Mucosa of stomach (tissue), 1 donor: ENCODE results near the gene ST3GAL4.
A peak's percentile ranks its signal among the peaks of the same experiment; 100 is the strongest.

Experiments
- H3K27me3 ChIP-seq: one replicate; pipeline ENCODE4 v1.7.0; 2013; ENCODE audit warnings: mild to moderate bottlenecking, low read length; ENCODE audit not compliant: control insufficient read depth, insufficient read depth
- H3K36me3 ChIP-seq: one replicate; pipeline ENCODE4 v1.7.0; 2013; ENCODE audit warnings: low read length; ENCODE audit not compliant: control insufficient read depth, insufficient read depth
- H3K4me1 ChIP-seq: one replicate; pipeline ENCODE4 v1.7.0; 2013; ENCODE audit warnings: mild to moderate bottlenecking, low read length; ENCODE audit not compliant: control insufficient read depth, insufficient read depth
- H3K4me3 ChIP-seq: one replicate; pipeline ENCODE4 v1.7.0; 2013; ENCODE audit warnings: low read length
- H3K9ac ChIP-seq: one replicate; pipeline ENCODE4 v1.7.0; 2013; ENCODE audit warnings: mild to moderate bottlenecking, low read length, moderate library complexity
- H3K9me3 ChIP-seq: one replicate; pipeline ENCODE4 v1.7.0; 2013; ENCODE audit warnings: mild to moderate bottlenecking, low read length, moderate library complexity; ENCODE audit not compliant: control insufficient read depth
- donor health status: Pancreatic carcinoma.

ST3GAL4 gene

DNA sequence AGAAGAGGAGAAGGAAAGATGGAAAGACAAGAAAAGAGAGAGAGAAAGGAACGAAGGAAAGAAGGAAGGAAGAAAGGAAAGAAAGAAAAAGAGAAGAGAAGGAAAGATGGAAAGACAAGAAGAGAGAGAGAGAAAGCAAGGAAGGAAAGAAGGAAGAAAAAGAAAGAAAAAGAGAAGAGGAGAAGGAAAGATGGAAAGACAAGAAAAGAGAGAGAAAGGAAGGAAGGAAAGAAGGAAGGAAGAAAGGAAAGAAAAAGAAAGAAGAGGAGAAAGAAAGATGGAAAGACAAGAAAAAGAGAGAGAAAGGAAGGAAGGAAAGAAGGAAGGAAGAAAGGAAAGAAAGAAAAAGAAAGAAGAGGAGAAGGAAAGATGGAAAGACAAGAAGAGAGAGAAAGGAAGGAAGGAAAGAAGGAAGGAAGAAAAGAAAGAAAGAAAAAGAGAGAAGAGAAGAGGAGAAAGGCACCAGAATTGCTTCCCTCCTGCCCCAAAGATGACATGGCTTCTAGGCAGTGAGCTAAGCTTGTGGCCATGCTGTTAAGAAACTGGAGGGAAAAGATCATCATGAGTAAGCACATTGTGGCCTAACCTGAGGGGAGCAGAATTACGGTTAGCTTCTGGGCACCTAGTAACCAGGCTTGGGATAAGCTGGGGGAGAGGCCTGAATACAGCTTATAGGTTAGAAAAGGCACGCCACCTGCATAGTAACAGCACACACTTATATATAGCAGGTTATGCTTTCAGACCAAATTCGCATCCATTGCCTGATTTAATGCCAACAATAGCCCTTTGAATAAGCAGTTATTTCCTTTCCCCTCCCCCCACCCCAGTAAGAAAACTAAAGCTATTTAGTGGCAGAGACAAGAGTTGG lies 2.3 kb upstream of the ST3GAL4 start:
- Histone ChIP-seq H3K4me1 (peaks cover 3% of the 10 kb centered on the region), H3K36me3 (no peaks in the 10 kb centered on the region), H3K9me3 (no peaks in the 10 kb centered on the region), H3K4me3 (no peak overlapping the region), H3K27me3 (no peaks in the 10 kb centered on the region), H3K9ac (no peak overlapping the region)

DNA sequence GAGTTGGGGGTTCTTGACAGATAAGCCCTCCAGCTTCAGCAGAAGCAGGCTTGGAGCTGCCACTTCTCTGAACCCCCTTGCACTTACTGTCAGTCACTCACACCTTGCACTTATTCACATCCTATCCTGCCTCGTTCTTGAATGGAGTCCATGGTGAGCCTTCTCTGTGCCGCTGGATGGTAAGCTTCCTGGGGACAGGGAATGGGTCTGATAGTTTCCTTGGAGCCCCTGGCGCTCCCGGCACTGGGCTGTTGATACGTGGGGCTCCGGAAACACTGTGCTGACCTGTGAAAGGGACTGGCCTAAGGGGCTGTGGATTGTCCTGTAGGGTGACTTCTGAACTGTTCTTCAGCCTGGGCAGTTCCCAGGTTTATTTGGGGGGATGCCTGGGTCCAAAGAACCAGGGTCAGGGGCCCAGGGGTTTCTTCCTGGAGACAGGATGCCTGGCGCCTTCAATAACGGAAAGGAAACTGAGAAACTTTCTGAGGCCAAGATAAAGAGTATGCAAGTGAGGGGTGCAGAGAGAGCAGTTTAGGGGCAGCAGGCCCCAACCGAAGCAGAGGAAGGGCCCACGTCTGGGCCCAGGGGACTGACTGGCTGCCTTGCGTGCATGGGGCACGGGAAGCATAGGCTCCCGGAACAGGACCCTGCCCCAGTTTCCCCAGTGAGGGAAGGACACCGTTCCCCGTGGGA lies 709 bp upstream of the ST3GAL4 start:
- peak overlapping the region; percentile 51 for H3K9ac ChIP-seq
- H3K4me3 ChIP-seq: no peak overlapping the region
- H3K4me1 ChIP-seq: peaks cover 10% of the 10 kb centered on the region
- H3K36me3 ChIP-seq: no peaks in the 10 kb centered on the region
- H3K9me3 ChIP-seq: no peaks in the 10 kb centered on the region
- H3K27me3 ChIP-seq: no peaks in the 10 kb centered on the region

DNA sequence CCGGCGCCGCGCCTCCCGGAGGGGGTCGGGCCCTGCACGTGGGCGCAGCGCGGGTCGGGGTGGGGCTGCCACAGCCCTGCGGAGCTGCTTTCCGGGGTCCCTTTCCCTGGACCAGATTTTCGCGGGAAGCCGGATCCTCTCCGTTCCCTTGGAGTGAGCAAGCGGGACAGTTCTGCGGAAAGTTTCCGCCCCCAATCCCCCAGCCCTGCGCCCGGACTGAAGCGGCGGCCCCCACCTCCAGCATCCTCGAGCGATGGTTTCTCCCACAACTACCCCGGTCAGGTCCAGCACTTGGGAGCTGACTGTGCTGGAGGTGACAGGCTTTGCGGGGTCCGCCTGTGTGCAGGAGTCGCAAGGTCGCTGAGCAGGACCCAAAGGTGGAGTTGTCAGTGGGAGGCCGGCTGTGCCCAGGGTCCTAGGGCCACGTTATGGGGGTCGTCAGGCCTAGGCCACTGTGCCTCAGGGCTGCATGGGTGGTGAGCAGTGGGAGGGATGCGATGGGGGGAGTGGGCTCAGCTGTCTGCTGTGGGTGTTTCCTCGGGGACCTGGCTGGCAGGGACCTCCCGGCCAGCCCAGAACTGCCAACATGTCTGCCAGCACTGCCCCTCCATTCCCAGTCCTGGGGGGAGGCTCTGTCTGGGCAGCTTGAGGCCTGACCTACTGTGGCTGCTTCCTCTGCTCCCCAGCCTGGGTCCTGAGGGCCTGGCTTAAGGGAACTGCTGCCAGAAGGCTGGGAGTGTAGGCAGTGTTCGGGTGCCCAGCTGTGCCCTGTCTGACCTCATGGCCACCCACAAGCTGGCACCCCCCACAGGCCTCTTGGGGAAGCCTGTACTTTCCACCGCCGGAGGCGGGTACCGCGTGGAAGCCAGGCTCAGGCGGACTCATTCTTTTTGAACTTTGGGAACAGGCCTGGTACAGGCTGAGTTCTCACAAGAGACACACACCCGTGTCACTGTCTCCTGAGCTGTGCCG lies 726 bp downstream of the ST3GAL4 start:
- no peaks in the 10 kb centered on the region for H3K27me3 ChIP-seq
- no peaks in the 10 kb centered on the region for H3K36me3 ChIP-seq
- no peak overlapping the region for H3K4me3 ChIP-seq
- no peaks in the 10 kb centered on the region for H3K9me3 ChIP-seq
- peaks cover 10% of the 10 kb centered on the region for H3K4me1 ChIP-seq
- peak overlapping the region; percentile 45 for H3K9ac ChIP-seq

DNA sequence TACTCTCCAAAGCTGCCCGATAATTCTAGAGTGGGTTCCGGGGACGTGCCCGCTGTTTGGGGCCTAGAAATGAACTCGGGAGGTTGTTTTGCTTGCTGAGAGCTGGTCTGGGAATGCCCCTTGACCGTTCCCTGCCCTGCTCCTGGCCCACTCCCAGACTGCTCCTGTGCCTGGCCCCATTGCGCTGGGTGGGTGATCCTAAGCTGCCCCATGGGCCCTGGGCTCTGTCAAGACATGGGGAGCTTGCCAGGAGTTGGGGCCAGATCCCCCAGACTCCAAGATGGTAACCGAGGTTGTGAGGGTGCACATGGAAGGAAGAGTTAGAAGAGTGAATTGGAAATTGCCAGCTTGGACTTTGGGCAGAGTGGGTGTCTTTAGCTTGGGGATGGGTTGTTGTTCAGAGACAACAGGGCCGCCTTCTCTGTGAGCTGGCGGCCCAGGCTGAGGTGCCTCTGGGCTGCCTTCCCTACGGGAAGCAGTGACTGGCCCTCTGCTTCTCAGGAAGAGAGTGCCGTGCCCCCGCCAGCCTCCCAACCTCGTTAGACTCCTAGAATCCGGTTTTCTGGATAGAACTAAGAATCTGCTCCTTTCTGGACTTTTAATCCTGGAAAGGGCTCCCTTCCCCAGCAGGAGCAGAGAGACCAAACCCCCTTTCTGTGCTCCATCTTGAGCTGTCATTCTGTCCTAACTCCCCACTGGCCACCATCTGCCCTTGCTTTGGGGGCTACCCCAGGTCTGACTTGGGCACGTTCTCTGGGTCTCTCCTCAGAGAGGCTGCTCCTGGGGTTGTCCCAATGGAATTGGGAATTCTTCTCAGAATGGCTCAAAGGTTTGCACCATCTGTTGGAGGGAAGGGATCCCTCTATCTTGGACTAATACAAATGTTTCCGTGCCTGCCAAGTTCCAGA lies 1.8 kb downstream of the ST3GAL4 start:
- Histone ChIP-seq H3K36me3 (no peaks in the 10 kb centered on the region), H3K4me3 (no peak overlapping the region), H3K9me3 (no peaks in the 10 kb centered on the region), H3K9ac (no peak overlapping the region), H3K27me3 (no peaks in the 10 kb centered on the region), H3K4me1 (peaks cover 7% of the 10 kb centered on the region)

DNA sequence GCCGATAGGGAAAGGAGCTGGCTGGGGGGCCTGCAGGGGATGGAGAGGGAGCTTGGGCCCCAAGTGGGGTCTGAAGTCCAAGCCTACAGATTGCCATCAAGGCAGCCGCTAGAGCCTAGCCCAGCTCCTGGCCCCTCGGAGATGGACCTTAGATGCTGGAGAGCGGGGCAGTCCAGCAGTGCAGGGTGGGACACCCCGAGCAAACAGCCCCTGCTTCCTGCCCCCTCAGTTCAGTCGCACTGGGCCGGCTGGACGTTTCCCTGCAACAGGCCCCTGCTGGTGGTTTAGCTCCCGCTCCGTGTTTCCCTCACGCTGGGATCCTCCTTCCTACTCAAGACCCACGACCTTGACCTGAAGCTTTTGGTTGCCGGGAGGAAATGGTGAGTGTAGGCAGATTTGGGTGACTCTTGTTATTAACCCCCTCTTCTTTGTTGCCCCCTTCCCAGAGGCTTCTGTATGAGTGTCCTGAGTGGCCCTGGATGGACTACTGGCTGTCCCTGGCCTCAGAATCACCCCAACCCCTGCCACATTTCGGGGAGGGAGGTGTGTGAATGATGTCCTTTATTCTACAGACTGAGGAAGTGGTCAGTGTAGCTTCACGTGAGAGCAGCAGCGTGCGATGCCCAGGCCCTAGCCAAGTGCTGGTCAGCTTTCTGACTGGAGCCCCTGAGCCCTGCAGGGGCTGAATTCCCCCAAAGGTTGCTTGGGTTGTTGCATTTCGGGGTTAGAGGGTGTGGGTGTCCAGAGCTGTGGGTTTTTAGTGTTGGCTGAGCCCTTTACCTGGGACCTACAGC lies 2.7 kb downstream of the ST3GAL4 start:
- H3K4me1 ChIP-seq: peaks cover 7% of the 10 kb centered on the region
- H3K27me3 ChIP-seq: peaks cover 5% of the 10 kb centered on the region
- no peaks in the 10 kb centered on the region for H3K36me3 ChIP-seq
- H3K4me3 ChIP-seq: no peak overlapping the region
- H3K9ac ChIP-seq: no peak overlapping the region
- no peaks in the 10 kb centered on the region for H3K9me3 ChIP-seq

DNA sequence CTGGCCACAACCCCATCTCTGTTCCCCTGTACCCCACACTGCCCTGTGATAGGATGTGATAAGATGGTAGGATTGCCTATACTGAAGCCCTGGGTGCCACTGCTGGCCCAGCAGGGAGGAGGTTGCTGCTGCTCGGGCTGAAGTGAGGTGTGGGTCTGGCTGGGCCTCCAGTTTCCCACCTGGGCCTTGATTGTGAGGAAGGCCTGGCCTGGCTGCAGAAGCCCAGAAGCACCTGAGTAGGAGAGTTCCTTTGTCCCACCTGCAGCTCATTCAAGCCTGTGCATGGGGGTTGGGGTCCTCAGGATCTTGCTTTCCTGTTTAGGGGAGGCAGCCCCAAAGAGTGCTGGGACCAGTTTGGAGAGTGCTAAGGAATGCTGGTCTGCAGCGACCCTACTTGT lies 3.3 kb downstream of the ST3GAL4 start:
- Histone ChIP-seq H3K4me3 (no peak overlapping the region), H3K9me3 (no peaks in the 10 kb centered on the region), H3K27me3 (peaks cover 5% of the 10 kb centered on the region), H3K4me1 (peaks cover 7% of the 10 kb centered on the region), H3K36me3 (no peaks in the 10 kb centered on the region), H3K9ac (no peak overlapping the region)

DNA sequence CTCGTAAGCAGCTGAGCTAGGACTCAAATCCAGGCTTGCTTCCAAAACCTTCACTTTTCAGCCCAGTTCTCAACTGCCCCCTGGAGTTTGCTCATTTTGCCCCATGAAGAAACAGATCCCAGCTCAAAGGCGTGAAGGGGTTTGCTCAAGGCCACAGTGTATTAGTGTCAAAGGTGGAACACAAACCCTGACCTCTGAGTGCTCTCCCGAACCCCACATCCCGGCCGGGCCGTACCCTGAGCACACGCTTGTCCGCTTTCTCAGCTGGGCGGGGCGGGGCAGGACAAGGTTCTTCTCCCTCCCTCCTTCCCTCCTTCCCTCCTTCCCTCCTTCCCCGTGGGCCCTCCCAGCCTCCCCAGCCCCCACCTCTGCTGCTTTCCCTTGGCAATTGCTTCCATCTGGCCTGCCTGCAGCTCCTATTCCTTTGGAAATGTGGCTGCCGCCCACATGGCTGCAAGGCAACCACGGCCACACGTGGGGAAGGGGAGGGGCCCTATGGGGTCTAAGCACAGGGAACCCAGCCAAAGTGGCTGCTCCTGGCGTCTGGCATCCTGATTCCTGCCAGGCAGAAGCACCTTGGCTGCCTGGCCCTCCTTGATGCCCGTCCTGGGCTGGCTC lies 4.1 kb downstream of the ST3GAL4 start:
- H3K27me3 ChIP-seq: peaks cover 5% of the 10 kb centered on the region
- H3K9ac ChIP-seq: no peak overlapping the region
- no peaks in the 10 kb centered on the region for H3K36me3 ChIP-seq
- H3K4me1 ChIP-seq: peaks cover 7% of the 10 kb centered on the region
- no peak overlapping the region for H3K4me3 ChIP-seq
- no peaks in the 10 kb centered on the region for H3K9me3 ChIP-seq

- no peak overlapping the region for H3K4me3 ChIP-seq
- no peaks in the 10 kb centered on the region for H3K9me3 ChIP-seq
- no peak overlapping the region for H3K9ac ChIP-seq
- H3K36me3 ChIP-seq: no peaks in the 10 kb centered on the region
- peaks cover 7% of the 10 kb centered on the region for H3K4me1 ChIP-seq
- peaks cover 5% of the 10 kb centered on the region for H3K27me3 ChIP-seq
These were observed 4.6 kb downstream of the ST3GAL4 start for GRCh38 chr11:126360049-126360446.

DNA sequence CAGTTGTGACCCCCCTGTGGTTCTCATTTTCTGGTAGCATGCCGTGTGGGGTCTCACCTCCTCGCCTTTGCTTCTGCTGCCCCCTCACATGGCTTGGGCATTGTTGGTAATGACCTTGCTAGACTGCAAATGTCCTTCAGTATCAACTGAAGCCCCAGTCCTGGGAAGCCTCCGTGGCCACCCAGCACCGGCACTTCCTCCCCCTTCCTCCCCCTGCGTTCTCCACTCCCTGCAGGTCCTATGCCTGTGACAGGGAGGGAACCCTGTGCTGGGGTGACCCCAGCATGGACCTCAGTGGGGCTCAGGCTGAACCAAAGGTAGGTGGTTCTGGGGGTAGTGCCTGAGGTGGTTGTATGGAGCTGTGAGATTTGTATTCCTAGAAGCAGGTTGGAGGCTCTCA lies 5.9 kb downstream of the ST3GAL4 start:
- no peak overlapping the region for H3K9ac ChIP-seq
- H3K27me3 ChIP-seq: peaks cover 5% of the 10 kb centered on the region
- no peaks in the 10 kb centered on the region for H3K36me3 ChIP-seq
- H3K4me1 ChIP-seq: peaks cover 18% of the 10 kb centered on the region
- H3K4me3 ChIP-seq: no peak overlapping the region
- H3K9me3 ChIP-seq: no peaks in the 10 kb centered on the region

- H3K4me1 ChIP-seq: peaks cover 28% of the 10 kb centered on the region
- no peaks in the 10 kb centered on the region for H3K36me3 ChIP-seq
- H3K9me3 ChIP-seq: no peaks in the 10 kb centered on the region
- H3K4me3 ChIP-seq: no peak overlapping the region
- H3K27me3 ChIP-seq: peaks cover 5% of the 10 kb centered on the region
- no peak overlapping the region for H3K9ac ChIP-seq
These were observed 7.6 kb downstream of the ST3GAL4 start for GRCh38 chr11:126362879-126363655.
